ENCODE data around the gene ZFP42. TPM values are rescaled to one million over a fixed set of nuclear protein-coding genes. Genes with fewer than 3 reads are reported as not detected.
A peak's percentile ranks its signal among the peaks of the same experiment; 100 is the strongest.
"Not testable (repeated sequence)": the region's sequence is repeated elsewhere in the genome, so short reads cannot be mapped to it uniquely, and the experiment has no call there.

Gene ZFP42
- not detected in 2 replicates for total RNA-seq (2014; rRNA removed)
- not detected for polyA plus RNA-seq (2012)

DNA sequence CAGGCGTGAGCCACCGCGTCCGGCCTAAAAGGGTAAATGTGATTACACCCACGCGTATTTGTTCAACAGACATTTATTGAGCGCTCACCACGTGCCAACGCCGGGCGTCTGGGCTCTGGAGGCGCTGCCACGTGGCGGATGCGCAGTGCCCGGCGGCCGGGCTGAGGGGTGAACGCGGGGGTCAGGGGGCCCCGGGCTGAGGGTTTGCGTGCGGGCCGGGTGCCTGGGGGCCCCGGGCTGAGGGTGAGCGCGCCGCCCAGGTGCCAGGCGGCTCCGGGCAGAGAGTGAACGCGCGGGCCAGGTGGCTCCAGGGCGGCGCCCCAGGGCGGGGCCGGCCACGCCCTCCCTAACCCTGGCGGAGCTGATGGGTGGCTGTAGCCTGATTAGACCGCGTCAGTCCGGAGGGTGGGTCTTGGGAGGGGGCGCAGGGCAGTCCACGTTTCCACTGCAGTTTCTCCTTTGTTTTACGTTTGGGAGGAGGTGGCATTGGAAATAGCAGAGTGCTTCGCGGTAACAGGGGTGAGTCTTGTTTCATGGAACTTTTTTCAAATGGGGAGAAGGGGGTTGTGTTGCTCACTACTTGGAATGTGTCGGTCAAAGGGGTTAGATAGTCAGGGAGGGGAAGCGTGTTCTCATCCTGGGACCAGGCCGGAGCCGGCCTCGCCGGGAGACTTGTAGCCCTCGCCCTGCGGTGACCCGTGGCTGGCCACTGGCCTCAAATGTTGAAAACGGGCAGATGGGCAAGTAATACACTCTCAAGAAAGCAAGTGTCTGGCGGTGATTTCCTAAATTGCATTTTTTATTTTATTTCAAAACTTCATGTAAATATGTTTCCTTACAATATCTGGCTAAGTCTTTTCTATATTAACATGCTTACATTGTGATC, at the start of gene ZFP42:
Gene ZFP42, plus strand, starts transcription at position 450 of the 886 bp plus-strand sequence. CDS start 7,037 bp downstream, outside the sequence.
- no peak for DNase-seq (ENCODE audit: low read depth)

DNA sequence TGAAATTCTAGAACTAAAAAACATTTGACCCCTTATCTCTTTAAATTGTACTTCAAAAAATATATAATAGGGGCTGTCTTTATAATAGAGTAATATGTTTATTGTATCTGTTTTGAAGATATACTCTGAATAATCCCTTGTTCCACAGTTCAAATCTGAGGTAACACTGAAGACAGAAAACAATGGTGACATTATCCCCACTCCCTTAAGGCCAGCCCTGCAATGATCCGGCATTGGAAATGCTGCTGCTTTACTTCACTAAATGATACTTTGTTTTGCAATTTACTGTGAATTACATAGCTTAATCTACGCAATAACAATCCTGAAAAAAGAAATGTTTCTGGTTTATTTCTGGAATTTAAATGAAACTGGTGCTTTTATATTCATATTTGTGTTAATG, 34.4 kb upstream of the ZFP42 start:
- no peak for DNase-seq (ENCODE audit: low read depth)

GRCh38 chr4:187961961-187962360, 33.6 kb upstream of the ZFP42 start:
- DNase-seq (ENCODE audit: low read depth): no peak

GRCh38 chr4:187962926-187963325, 32.6 kb upstream of the ZFP42 start:
- no peak for DNase-seq (ENCODE audit: low read depth)

DNA sequence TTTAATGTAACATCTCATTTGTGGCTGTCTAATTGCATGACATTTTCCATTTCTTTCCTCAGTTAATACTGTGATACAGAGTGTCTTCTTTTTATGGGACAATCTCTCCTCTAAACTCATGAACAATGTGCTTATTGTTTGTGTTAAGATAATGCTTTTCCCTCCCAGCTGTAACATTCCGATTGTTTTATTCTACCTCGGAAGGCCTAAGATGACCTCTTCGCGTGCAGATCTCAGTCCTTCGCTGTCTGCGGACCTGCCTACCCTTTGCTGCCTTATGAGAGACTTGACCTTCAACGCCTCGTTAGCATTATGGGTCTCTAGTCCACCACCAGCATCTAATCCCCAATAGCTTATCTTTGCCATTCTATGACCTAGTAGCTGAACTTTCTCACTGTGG, 29.8 kb upstream of the ZFP42 start:
- no peak for DNase-seq (ENCODE audit: low read depth)

- peak; percentile 4 for DNase-seq (ENCODE audit: low read depth)
Measured at GRCh38 chr4:187972135-187972534, 23.4 kb upstream of the ZFP42 start.

DNA sequence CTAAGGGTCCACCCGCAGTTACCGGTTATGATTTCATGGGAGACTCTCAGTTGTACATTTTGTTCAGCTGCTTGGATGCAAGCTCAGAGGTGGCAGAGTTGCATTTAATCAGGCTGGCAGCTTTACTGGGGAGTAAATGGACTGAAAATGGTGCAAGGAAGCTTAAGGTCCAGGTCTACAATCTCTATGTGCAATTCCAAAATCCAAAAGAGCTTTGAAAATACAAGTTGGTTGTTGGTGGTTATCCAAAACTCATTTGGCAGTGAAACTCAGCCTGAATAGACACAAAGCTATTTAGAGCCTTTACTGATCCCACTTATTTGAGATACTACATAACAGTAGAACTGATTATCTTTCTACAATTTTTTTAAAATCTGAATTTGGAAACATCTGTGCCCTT, 11.8 kb upstream of the ZFP42 start:
- no peak for DNase-seq (ENCODE audit: low read depth)

DNA sequence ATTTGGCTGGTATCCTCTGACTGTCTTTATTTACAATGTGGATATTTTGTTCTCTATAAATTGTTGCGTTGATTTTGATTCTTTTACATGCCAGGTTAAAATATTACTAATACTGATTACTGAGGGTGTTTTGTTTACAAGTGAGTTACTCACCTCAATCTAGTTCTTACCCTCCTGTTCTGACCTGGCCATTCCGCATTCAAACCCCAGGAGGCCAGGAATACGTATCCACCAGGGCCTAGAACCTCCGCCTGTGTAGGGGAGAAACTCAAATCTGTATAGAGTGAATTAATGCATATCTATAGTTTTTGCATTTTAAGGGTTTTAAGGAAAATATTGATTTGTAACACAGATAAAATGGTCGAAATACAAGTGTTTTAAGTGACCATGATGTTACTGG, 2.6 kb upstream of the ZFP42 start:
- DNase-seq (ENCODE audit: low read depth): no peak

- DNase-seq (ENCODE audit: low read depth): no peak
Measured at GRCh38 chr4:187993827-187994226, 1.7 kb upstream of the ZFP42 start.

DNA sequence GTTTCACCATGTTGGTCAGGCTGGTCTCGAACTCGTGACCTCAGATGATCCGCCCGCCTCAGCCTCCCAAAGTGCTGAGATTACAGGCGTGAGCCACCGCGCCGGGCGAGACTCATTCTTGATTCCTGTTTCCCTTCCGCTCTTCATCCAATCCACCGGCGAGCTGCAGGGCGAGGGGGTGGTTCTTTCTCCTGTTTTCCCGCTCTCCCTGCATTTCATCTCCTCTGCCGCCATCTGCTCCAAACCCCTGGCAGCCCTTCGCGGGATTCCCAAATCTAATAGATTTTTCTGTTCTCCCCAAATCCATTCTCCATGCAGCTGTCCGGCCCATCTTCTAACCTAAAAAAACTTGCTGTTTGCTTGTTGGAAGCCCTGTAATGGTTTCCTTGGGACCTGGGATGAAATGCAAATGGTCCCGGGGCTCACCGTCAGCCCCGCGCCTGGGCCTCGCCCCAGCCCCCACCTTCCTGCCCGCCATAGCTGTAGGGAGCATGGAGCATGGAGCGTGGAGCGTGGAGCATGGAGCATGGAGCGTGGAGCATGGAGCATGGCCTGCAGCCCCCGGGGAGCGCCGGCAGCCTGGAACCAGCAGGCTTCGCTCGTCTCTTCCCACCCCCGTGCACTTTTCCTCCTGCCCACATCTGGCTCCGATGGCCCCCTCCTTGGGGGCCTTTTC, 1.1 kb downstream of the ZFP42 start:
- no peak for DNase-seq (ENCODE audit: low read depth)

DNA sequence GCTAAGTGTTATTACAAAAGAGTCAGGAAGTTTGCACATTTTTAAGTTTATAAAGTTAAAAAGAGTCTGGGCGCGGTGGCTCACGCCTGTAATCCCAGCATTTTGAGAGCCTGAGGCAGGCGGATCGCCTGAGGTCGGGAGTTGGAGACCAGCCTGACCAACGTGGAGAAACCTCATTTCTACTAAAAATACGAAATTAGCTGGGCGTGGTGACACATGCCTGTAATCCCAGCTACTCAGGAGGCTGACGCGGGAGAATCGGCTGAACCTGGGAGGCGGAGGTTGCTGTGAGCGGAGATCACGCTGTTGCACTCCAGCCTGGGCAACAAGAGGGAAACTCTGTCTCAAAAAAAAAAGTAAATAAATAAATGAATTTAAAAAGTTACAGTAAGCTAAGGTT, 2.4 kb downstream of the ZFP42 start:
- DNase-seq (ENCODE audit: low read depth): not testable (repeated sequence)

GRCh38 chr4:187999406-187999932, 3.9 kb downstream of the ZFP42 start:
- no peak for DNase-seq (ENCODE audit: low read depth)

DNA sequence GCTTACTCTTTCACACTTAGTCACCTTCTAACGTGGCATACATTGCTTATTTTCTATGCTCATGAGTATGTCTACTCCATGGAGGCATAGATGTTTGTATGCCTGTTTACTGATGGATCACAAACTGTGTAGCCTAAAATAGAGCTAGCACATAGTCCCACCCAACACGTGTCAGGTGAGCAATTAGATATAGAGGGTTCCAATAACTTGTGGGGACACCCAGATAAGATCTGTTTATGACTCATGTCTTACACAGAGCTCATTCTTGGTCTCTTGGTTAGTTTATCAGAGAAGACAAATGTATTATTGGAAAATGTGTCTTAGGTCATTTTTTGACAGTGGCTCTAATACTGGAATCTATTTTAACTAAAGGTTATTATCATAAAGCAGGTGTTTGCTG, 6.8 kb downstream of the ZFP42 start:
- no peak for DNase-seq (ENCODE audit: low read depth)

GRCh38 chr4:188002751-188003150, 7.2 kb downstream of the ZFP42 start:
- no peak for DNase-seq (ENCODE audit: low read depth)

- no peak for DNase-seq (ENCODE audit: low read depth)
Measured at GRCh38 chr4:188005561-188005960, 10.0 kb downstream of the ZFP42 start.

- DNase-seq (ENCODE audit: low read depth): no peak
Measured at GRCh38 chr4:188006285-188006848, 10.8 kb downstream of the ZFP42 start.

DNA sequence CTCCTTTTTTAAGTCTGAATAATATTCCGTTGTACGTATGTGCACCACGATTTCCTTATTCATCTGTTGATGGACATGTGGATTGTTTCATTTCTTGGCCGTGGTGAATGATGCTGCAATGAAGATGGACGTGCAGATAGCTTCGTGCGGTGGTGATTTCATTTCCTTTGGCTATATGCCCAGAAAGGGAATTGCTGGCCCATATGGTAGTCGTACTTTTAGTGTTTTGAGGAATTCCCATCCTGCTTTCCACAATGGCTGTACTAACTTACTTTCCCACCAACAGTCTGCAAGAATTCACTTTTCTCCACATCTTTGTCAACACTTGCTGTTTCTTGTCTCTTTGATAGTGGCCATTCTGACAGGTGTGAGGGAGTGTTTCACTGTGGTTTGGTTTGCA, 12.8 kb downstream of the ZFP42 start:
- DNase-seq (ENCODE audit: low read depth): peak; percentile 59

GRCh38 chr4:188012426-188012945, 16.9 kb downstream of the ZFP42 start:
- no peak for DNase-seq (ENCODE audit: low read depth)

DNA sequence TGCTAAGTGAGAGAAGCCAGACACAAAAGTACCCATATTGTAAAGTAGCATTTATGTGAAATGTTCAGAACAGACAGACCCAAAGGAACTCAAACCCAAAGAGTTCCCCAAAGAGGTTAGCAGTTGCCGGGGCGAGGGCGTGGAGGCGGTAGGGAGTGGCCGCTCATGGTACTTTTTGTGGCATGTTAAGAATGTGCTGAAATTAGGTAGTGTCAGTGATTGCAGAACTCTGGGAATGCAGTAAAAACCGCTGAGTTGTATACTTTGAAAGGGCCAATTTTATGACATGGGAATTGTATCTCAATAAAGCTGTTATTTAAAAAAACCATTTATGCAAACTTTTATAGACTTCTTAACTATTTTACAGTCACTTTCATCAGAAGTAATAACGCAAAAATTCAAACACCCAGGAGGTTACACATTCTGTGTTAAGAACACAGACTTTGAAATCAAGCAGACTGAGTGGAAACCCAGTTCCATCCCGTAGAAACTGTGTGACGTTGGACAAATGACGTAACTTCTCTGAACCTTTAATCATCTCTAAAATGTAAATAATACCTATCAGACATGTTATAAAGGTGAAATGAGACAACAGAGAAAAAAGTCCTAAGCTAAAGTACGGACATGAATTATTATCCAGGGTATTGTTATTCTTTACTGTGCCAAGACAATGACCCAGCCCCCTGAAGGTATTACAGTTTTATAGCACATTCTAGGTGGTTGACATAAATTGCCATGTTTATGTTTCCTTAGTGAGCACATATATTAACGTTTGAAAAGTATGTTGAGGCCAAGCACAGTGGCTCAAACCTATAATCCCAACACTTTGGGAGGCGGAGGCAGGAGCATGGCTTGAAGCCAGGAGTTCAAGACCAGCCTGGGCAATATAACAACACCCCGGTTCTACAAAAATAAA, 19.7 kb downstream of the ZFP42 start:
- DNase-seq (ENCODE audit: low read depth): no peak

DNA sequence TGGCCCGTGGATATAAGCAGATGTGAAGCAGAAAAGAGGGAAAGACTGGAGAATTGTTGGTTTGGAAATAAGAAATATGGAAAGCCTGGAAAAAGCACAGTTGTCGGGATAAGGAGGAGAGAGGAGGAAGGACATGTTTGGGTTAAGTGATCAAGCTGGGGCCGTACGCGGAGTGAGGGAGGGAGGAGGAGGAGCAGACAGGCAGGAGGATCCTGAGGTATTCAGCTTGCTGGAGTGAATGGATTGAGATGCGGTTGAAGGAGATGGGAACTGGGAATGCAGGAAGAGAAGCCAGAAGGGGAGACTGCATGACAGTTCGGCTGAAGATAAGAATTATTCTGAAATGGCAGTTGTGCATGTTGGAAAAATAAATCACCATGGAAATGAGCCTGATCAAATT, 21.2 kb downstream of the ZFP42 start:
- no peak for DNase-seq (ENCODE audit: low read depth)

DNA sequence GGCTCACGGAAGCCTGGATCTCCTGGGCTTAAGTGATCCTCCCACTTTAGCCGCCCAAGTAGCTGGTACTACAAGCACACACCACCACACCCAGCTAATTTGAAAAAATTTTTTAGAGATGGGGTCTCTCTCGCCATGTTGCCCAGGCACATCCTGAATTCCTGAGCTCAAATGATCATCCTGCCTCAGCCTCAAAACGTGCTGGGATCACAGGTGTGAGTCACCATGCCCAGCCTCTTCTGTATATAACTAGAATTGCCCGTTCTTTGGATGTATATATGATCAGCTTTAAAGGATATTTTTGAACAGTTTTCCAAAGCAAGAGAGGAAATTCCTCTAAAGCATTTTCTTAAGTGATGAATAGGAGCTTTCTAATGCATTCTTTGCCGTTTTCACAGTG, 22.7 kb downstream of the ZFP42 start:
- DNase-seq (ENCODE audit: low read depth): no peak

Measured in LHCN-M2 (cell line).